Endothelial cell of umbilical vein (primary cell): ENCODE data around the gene APOM. TPM values are rescaled to one million over a fixed set of nuclear protein-coding genes. Genes with fewer than 3 reads are reported as not detected.
A peak's percentile ranks its signal among the peaks of the same experiment; 100 is the strongest.

Source experiments
- BruUV-seq: library from RNA; stranded (reverse); fragments of 400-500 nt; replicated peaks from 2 replicates; lab custom pipeline; 2021; lab: Mats Ljungman, UMichigan
- CTCF ChIA-PET: fragments of 300-600, 350-600 bp; sonication (Branson Sonifier 250); formaldehyde crosslinking; loops from one replicate; lab custom pipeline; 2021; ENCODE audit warnings: antibody characterized with exemption, inconsistent platforms; lab: Charles Lee
- POLR2A ChIA-PET: fragments of 300-600, 350-600 bp; sonication (Branson Sonifier 250); formaldehyde crosslinking; loops from one replicate; lab custom pipeline; 2021; ENCODE audit warnings: antibody characterized with exemption, inconsistent platforms; lab: Charles Lee
- DNase-seq: peaks from one replicate; pipeline ENCODE4 v3.0.0-alpha.2; 2011; ENCODE audit warnings: low read depth, low spot score
- FAIRE-seq: peaks from 2 replicates; lab custom pipeline; 2011; peaks lifted over from hg19 to GRCh38; lab: Jason Lieb, UNC
- H2AFZ ChIP-seq: 2 replicates; pipeline ENCODE4 v1.6.0; 2012; ENCODE audit warnings: low read depth, low read length, control low read depth, inconsistent platforms
- H3K27ac ChIP-seq: 2 replicates; pipeline ENCODE4 v1.5.1; 2011; ENCODE audit warnings: low read depth, mild to moderate bottlenecking, control low read depth, low read length, moderate library complexity; ENCODE audit not compliant: insufficient read depth
- H3K27me3 ChIP-seq, 2 experiments: 2 replicates each; pipeline versions ENCODE4 v1.6.0 to v1.6.1; 2011; ENCODE audit warnings: low read length in 2 of 2, mixed read lengths in 1 of 2; ENCODE audit not compliant: control insufficient read depth in 2 of 2, insufficient read depth in 2 of 2
- H3K36me3 ChIP-seq, 2 experiments: 2 replicates in 1 of 2; 3 replicates in 1 of 2; pipeline ENCODE4 v1.5.1; 2011; ENCODE audit warnings: low read length in 2 of 2, mild to moderate bottlenecking in 1 of 2, moderate library complexity in 1 of 2; ENCODE audit not compliant: control insufficient read depth in 2 of 2, insufficient read depth in 2 of 2; ENCODE audit errors: extremely low read depth in 1 of 2
- H3K4me1 ChIP-seq: 3 replicates; pipeline ENCODE4 v1.5.1; 2011; ENCODE audit warnings: mild to moderate bottlenecking, low read length; ENCODE audit not compliant: control insufficient read depth, insufficient read depth; ENCODE audit errors: extremely low read depth
- H3K4me2 ChIP-seq: 2 replicates; pipeline ENCODE4 v1.6.1; 2011; ENCODE audit warnings: low read length, control low read depth, mixed read lengths; ENCODE audit not compliant: insufficient read depth
- H3K4me3 ChIP-seq, 3 experiments: fragments of 200-600 bp in 1 of 3; sonication (generic), shearing (Covaris generic) in 1 of 3; replicated peaks in 1 of 3; 2 replicates each; pipeline ENCODE4 v1.5.1; 2011 to 2016; ENCODE audit warnings: control low read depth in 3 of 3, low read length in 3 of 3, mild to moderate bottlenecking in 2 of 3, inconsistent platforms in 1 of 3, low read depth in 1 of 3, moderate library complexity in 1 of 3; ENCODE audit not compliant: insufficient read depth in 1 of 3
- H3K79me2 ChIP-seq: 2 replicates; pipeline ENCODE4 v1.6.0; 2012; ENCODE audit warnings: low read length, inconsistent platforms; ENCODE audit not compliant: control insufficient read depth, insufficient read depth
- H3K9ac ChIP-seq: replicated peaks from 2 replicates; pipeline ENCODE3; 2011; ENCODE audit warnings: low read length, control low read depth; ENCODE audit not compliant: insufficient read depth; ENCODE audit errors: extremely low read depth
- H3K9me1 ChIP-seq: replicated peaks from 3 replicates; pipeline ENCODE4 v1.6.0; 2011; ENCODE audit warnings: mild to moderate bottlenecking, low read length; ENCODE audit not compliant: control insufficient read depth, insufficient read depth; ENCODE audit errors: extremely low read depth
- H3K9me3 ChIP-seq: replicated peaks from 2 replicates; pipeline ENCODE4 v1.5.1; 2012; ENCODE audit warnings: low read length, inconsistent platforms; ENCODE audit not compliant: control insufficient read depth, insufficient read depth
- H4K20me1 ChIP-seq: replicated peaks from 2 replicates; pipeline ENCODE3; 2011; ENCODE audit warnings: mild to moderate bottlenecking, low read length; ENCODE audit not compliant: control insufficient read depth, insufficient read depth; ENCODE audit errors: extremely low read depth
- CTCF ChIP-seq, 2 donors: IDR thresholded peaks; 1 replicate in 1 of 2; 2 replicates in 1 of 2; pipeline ENCODE4 v1.5.1; 2011; ENCODE audit warnings: low read length in 2 of 2, mild to moderate bottlenecking in 2 of 2, moderate library complexity in 2 of 2, control low read depth in 1 of 2, inconsistent platforms in 1 of 2, low read depth in 1 of 2; ENCODE audit not compliant: insufficient read depth in 1 of 2; ENCODE audit errors: extremely low read depth in 1 of 2
- EZH2 ChIP-seq: IDR thresholded peaks from 2 replicates; pipeline ENCODE4 v1.6.1; 2012; ENCODE audit warnings: borderline replicate concordance, low read depth, mild to moderate bottlenecking, moderate library complexity, low read length, inconsistent platforms; ENCODE audit not compliant: severe bottlenecking
- MAX ChIP-seq: IDR thresholded peaks from 2 replicates; pipeline ENCODE4 v1.6.1; 2011; ENCODE audit not compliant: insufficient read depth, insufficient read length
- POLR2AphosphoS5 ChIP-seq: IDR thresholded peaks from 2 replicates; pipeline ENCODE4 v1.6.1; 2012; ENCODE audit warnings: low read depth, mild to moderate bottlenecking, control low read depth, low read length, moderate library complexity; ENCODE audit not compliant: insufficient read depth
- dilution Hi-C: fragments of 300-500 bp; cut with MboI; formaldehyde crosslinking; loops from one replicate; pipeline ENCODE4 v1.15.0; 2019; ENCODE audit warnings: low sequenced_read_pairs; ENCODE audit not compliant: extremely low pct_ligation_motif_present
- intact Hi-C: fragments of 100-400 bp; cut with micrococcal nuclease; formaldehyde crosslinking; loops from one replicate; pipeline ENCODE4 v1.10.0; 2022
- microRNA-seq: library from miRNA; unstranded; fragments of <30 nt; microRNA quantifications from one replicate; pipeline ENCODE4 v1.2.0, GENCODE V29; 2021; ENCODE audit warnings: borderline number of aligned reads, borderline replicate concordance
- polyA plus RNA-seq, 4 experiments: library from polyadenylated mRNA; depleted of rRNA in 3 of 4; stranded (reverse) in 3 of 4; unstranded in 1 of 4; fragments of >200 nt; gene quantifications; 2 replicates each; pipeline versions ENCODE4 v1.2.1 to v1.2.3, GENCODE V29; 2011 to 2012; ENCODE audit warnings: missing spikeins in 1 of 4
- small RNA-seq: library from RNA; depleted of rRNA; stranded (forward); fragments of <200 nt; gene quantifications from one replicate; pipeline ENCODE3, GENCODE V24; 2012; ENCODE audit warnings: low replicate concordance, low read depth; ENCODE audit not compliant: insufficient read depth, insufficient read length
- total RNA-seq: library from RNA; stranded (reverse); gene quantifications from 2 replicates; pipeline ENCODE4 v1.2.3, GENCODE V29; 2021

APOM gene
- total and polyA plus RNA-seq, 2 donors (not counting 3 experiments of a cell fraction or from before 2014, with no cell fraction given) = 2.5 TPM; not detected in 1

GRCh38 chr6:31707701-31708100 is 52.0 kb downstream of the APOM start:
- H3K9me1 ChIP-seq = no peaks in the 10 kb centered on the region
- ChIA-PET POLR2A (no interaction called here), CTCF (no interaction called here)
- no peak overlapping the region for H3K4me3 ChIP-seq
- H3K79me2 ChIP-seq = peaks cover under 1% of the 10 kb centered on the region
- no peak for TF ChIP-seq EZH2
- TF ChIP-seq POLR2AphosphoS5 = no peak
- TF ChIP-seq MAX = no peak
- TF ChIP-seq CTCF (IDR thresholded peaks at IDR 0.05; ENCODE audit: extremely low read depth in 1 of 2, insufficient read depth in 1 of 2, low read depth in 1 of 2, low read length in 2 of 2) = no peak
- no peak overlapping the region for H3K27ac ChIP-seq
- H2AFZ ChIP-seq = no peak overlapping the region
- H4K20me1 ChIP-seq = no peaks in the 10 kb centered on the region
- no peak overlapping the region for H3K4me2 ChIP-seq
- no peaks in the 10 kb centered on the region for H3K27me3 ChIP-seq
- intact Hi-C loops (no loop called here), dilution Hi-C loops (no loop called here)
- H3K9ac ChIP-seq = no peak overlapping the region
- DNase-seq (no peak), FAIRE-seq (no peak)
- no peaks in the 10 kb centered on the region for H3K9me3 ChIP-seq
- peaks cover 8% of the 10 kb centered on the region for H3K4me1 ChIP-seq
- no TSS peak for BruUV-seq
- no peaks in the 10 kb centered on the region for H3K36me3 ChIP-seq

Small RNA genes within 50 kb of the gene (microRNA-seq; reads per million reads assigned to microRNA genes)
- gene MIR4646 = not detected
- not detected for gene MIR6832

Small RNA genes within 50 kb of the gene (small RNA-seq; reads per million reads assigned to genes)
- gene MIR4646 (not detected), gene MIR6832 (not detected), gene RF00019 (not detected), gene SNORA38 (26.7 reads per million, percentile 84 among the genes with 10 or more reads in this experiment), gene UQCRHP1 (not detected)

Other genes starting within 250 kb of the APOM start
Only the 30 nearest of the 37 such genes appear.
- 25.9 and 36.3 TPM in 2 replicates for gene MICB, start 157.7 kb upstream of the APOM start, total RNA-seq
- gene MICB, start 157.7 kb upstream of the APOM start, polyA plus RNA-seq = 32.8 and 35.7 TPM in 2 replicates
- not detected in 2 replicates for gene MCCD1, start 126.9 kb upstream of the APOM start, total RNA-seq
- not detected in 2 replicates for gene MCCD1, start 126.9 kb upstream of the APOM start, polyA plus RNA-seq
- gene DDX39B, start 113.9 kb upstream of the APOM start, total RNA-seq = 453 and 481 TPM in 2 replicates
- 722 and 766 TPM in 2 replicates for gene DDX39B, start 113.9 kb upstream of the APOM start, polyA plus RNA-seq
- gene ATP6V1G2, start 109.3 kb upstream of the APOM start, total RNA-seq = 0.84 and 1.4 TPM in 2 replicates
- 0.64 and 0.70 TPM in 2 replicates for gene ATP6V1G2, start 109.3 kb upstream of the APOM start, polyA plus RNA-seq
- gene NFKBIL1, start 108.3 kb upstream of the APOM start, total RNA-seq = 14.6 and 15.5 TPM in 2 replicates
- gene NFKBIL1, start 108.3 kb upstream of the APOM start, polyA plus RNA-seq = 9.9 and 14.2 TPM in 2 replicates
- 0.46 TPM in 1 of 2 replicates, not detected in the other for gene LTA, start 83.6 kb upstream of the APOM start, total RNA-seq
- 0.08 TPM in 1 of 2 replicates, not detected in the other for gene LTA, start 83.6 kb upstream of the APOM start, polyA plus RNA-seq
- not detected in 2 replicates for gene TNF, start 80.3 kb upstream of the APOM start, total RNA-seq
- not detected in 2 replicates for gene TNF, start 80.3 kb upstream of the APOM start, polyA plus RNA-seq
- gene LTB, start 73.5 kb upstream of the APOM start, total RNA-seq = 1.2 and 1.3 TPM in 2 replicates
- gene LTB, start 73.5 kb upstream of the APOM start, polyA plus RNA-seq = 1.8 and 2.1 TPM in 2 replicates
- 1.00 and 2.0 TPM in 2 replicates for gene LST1, start 69.6 kb upstream of the APOM start, total RNA-seq
- 1.1 and 1.8 TPM in 2 replicates for gene LST1, start 69.6 kb upstream of the APOM start, polyA plus RNA-seq
- not detected in 2 replicates for gene NCR3, start 62.9 kb upstream of the APOM start, total RNA-seq
- gene NCR3, start 62.9 kb upstream of the APOM start, polyA plus RNA-seq = not detected in 2 replicates
- gene AIF1, start 40.7 kb upstream of the APOM start, total RNA-seq = not detected in 2 replicates
- not detected in 2 replicates for gene AIF1, start 40.7 kb upstream of the APOM start, polyA plus RNA-seq
- 218 and 229 TPM in 2 replicates for gene PRRC2A, start 35.2 kb upstream of the APOM start, total RNA-seq
- 88.4 and 114 TPM in 2 replicates for gene PRRC2A, start 35.2 kb upstream of the APOM start, polyA plus RNA-seq
- 314 and 322 TPM in 2 replicates for gene BAG6, start 3.2 kb upstream of the APOM start, total RNA-seq
- gene BAG6, start 3.2 kb upstream of the APOM start, polyA plus RNA-seq = 190 and 234 TPM in 2 replicates
- 12.8 and 15.0 TPM in 2 replicates for gene C6orf47, start 4.9 kb downstream of the APOM start, total RNA-seq
- 5.6 and 5.8 TPM in 2 replicates for gene C6orf47, start 4.9 kb downstream of the APOM start, polyA plus RNA-seq
- gene GPANK1, start 9.1 kb downstream of the APOM start, total RNA-seq = 11.7 and 12.6 TPM in 2 replicates
- gene GPANK1, start 9.1 kb downstream of the APOM start, polyA plus RNA-seq = 13.3 and 17.5 TPM in 2 replicates
- gene CSNK2B, start 10.2 kb downstream of the APOM start, total RNA-seq = 206 and 214 TPM in 2 replicates
- 159 and 160 TPM in 2 replicates for gene CSNK2B, start 10.2 kb downstream of the APOM start, polyA plus RNA-seq
- 23.9 and 25.0 TPM in 2 replicates for gene LY6G5B, start 14.1 kb downstream of the APOM start, total RNA-seq
- gene LY6G5B, start 14.1 kb downstream of the APOM start, polyA plus RNA-seq = 13.7 and 15.4 TPM in 2 replicates
- gene LY6G5C, start 25.2 kb downstream of the APOM start, total RNA-seq = 5.2 and 8.2 TPM in 2 replicates
- gene LY6G5C, start 25.2 kb downstream of the APOM start, polyA plus RNA-seq = 11.4 and 11.8 TPM in 2 replicates
- gene ABHD16A, start 47.4 kb downstream of the APOM start, total RNA-seq = 41.3 and 48.9 TPM in 2 replicates
- gene ABHD16A, start 47.4 kb downstream of the APOM start, polyA plus RNA-seq = 60.1 and 60.3 TPM in 2 replicates
- not detected in 2 replicates for gene LY6G6F, start 51.0 kb downstream of the APOM start, total RNA-seq
- not detected in 2 replicates for gene LY6G6F, start 51.0 kb downstream of the APOM start, polyA plus RNA-seq
- gene LY6G6D, start 59.5 kb downstream of the APOM start, total RNA-seq = not detected in 2 replicates
- not detected in 2 replicates for gene LY6G6D, start 59.5 kb downstream of the APOM start, polyA plus RNA-seq
- gene LY6G6C, start 65.9 kb downstream of the APOM start, total RNA-seq = 0.35 TPM in 1 of 2 replicates, not detected in the other
- gene LY6G6C, start 65.9 kb downstream of the APOM start, polyA plus RNA-seq = 0.33 and 0.41 TPM in 2 replicates
- not detected in 2 replicates for gene MPIG6B, start 67.5 kb downstream of the APOM start, total RNA-seq
- gene MPIG6B, start 67.5 kb downstream of the APOM start, polyA plus RNA-seq = not detected in 2 replicates
- gene DDAH2, start 73.4 kb downstream of the APOM start, total RNA-seq = 109 and 116 TPM in 2 replicates
- gene DDAH2, start 73.4 kb downstream of the APOM start, polyA plus RNA-seq = 168 and 176 TPM in 2 replicates
- gene CLIC1, start 80.6 kb downstream of the APOM start, total RNA-seq = 535 and 543 TPM in 2 replicates
- gene CLIC1, start 80.6 kb downstream of the APOM start, polyA plus RNA-seq = 569 and 578 TPM in 2 replicates
- gene MSH5, start 84.1 kb downstream of the APOM start, total RNA-seq = 43.2 and 43.8 TPM in 2 replicates
- 24.5 and 27.1 TPM in 2 replicates for gene MSH5, start 84.1 kb downstream of the APOM start, polyA plus RNA-seq
- gene SAPCD1, start 106.8 kb downstream of the APOM start, total RNA-seq = 9.4 and 11.7 TPM in 2 replicates
- 1.6 and 3.0 TPM in 2 replicates for gene SAPCD1, start 106.8 kb downstream of the APOM start, polyA plus RNA-seq
- 0.25 and 0.51 TPM in 2 replicates for gene VWA7, start 121.4 kb downstream of the APOM start, total RNA-seq
- 0.11 and 0.21 TPM in 2 replicates for gene VWA7, start 121.4 kb downstream of the APOM start, polyA plus RNA-seq
- 121 and 125 TPM in 2 replicates for gene VARS1, start 139.9 kb downstream of the APOM start, total RNA-seq
- 36.5 and 37.4 TPM in 2 replicates for gene VARS1, start 139.9 kb downstream of the APOM start, polyA plus RNA-seq
- 78.1 and 78.6 TPM in 2 replicates for gene LSM2, start 151.1 kb downstream of the APOM start, total RNA-seq
- gene LSM2, start 151.1 kb downstream of the APOM start, polyA plus RNA-seq = 86.0 and 95.5 TPM in 2 replicates